Panc1 (cell line): ENCODE results near the gene ATP6V1C2. TPM values are rescaled to one million over a fixed set of nuclear protein-coding genes. Genes with fewer than 3 reads are reported as not detected.

Experiments
- ATAC-seq: fragments of 200-7000 bp; cut with Tn5 transposase; 2 replicates; pipeline ENCODE4 v1.9.1; 2020; ENCODE audit warnings: mild to moderate bottlenecking, moderate library complexity
- BruUV-seq: library from RNA; stranded (reverse); fragments of 400-500 nt; replicated peaks from 2 replicates; lab custom pipeline; 2021; lab: Mats Ljungman, UMichigan
- CTCF ChIA-PET: fragments of 300-600 bp; sonication (Branson Sonifier 250); formaldehyde crosslinking; loops from one replicate; lab custom pipeline; 2022; ENCODE audit warnings: antibody characterized with exemption; lab: Charles Lee
- POLR2A ChIA-PET: fragments of 300-600 bp; sonication (Branson Sonifier 250); formaldehyde crosslinking; loops from one replicate; lab custom pipeline; 2022; ENCODE audit warnings: antibody characterized with exemption; lab: Charles Lee
- DNase-seq: peaks from one replicate; pipeline ENCODE4 v3.0.0-alpha.2; 2010; ENCODE audit warnings: low read depth, low spot score
- H3K27ac ChIP-seq: 2 replicates; pipeline ENCODE4 v1.5.1; 2011; ENCODE audit warnings: mild to moderate bottlenecking, low read length, inconsistent platforms
- H3K27me3 ChIP-seq: fragments of 200-500 bp; sonication (Bioruptor generic); 2 replicates; pipeline ENCODE4 v1.6.0; 2014; ENCODE audit warnings: low read length, inconsistent platforms; ENCODE audit not compliant: control insufficient read depth, insufficient read depth
- H3K36me3 ChIP-seq: fragments of 200-500 bp; sonication (Bioruptor generic); 2 replicates; pipeline ENCODE4 v1.5.1; 2014; ENCODE audit warnings: inconsistent platforms, mild to moderate bottlenecking, low read length, moderate library complexity; ENCODE audit not compliant: control insufficient read depth, insufficient read depth
- H3K4me1 ChIP-seq: 2 replicates; pipeline ENCODE4 v1.5.1; 2011; ENCODE audit warnings: inconsistent platforms, mild to moderate bottlenecking, low read length, moderate library complexity; ENCODE audit not compliant: control insufficient read depth, insufficient read depth
- H3K4me3 ChIP-seq, 2 experiments: 2 replicates each; pipeline ENCODE4 v1.5.1; 2011 to 2012; ENCODE audit warnings: low read depth in 2 of 2, low read length in 2 of 2, mild to moderate bottlenecking in 2 of 2, inconsistent platforms in 1 of 2, moderate library complexity in 1 of 2
- H3K9me3 ChIP-seq: fragments of 200-500 bp; sonication (Bioruptor generic); 2 replicates; pipeline ENCODE4 v1.5.1; 2014; ENCODE audit warnings: low read depth, mild to moderate bottlenecking, inconsistent platforms, low read length, moderate library complexity; ENCODE audit not compliant: control insufficient read depth, insufficient read depth
- CTCF ChIP-seq: fragments of 450-650 bp; IDR thresholded peaks from 2 replicates; pipeline ENCODE4 v1.5.1; 2017; ENCODE audit warnings: mild to moderate bottlenecking
- POLR2AphosphoS5 ChIP-seq: IDR thresholded peaks from 2 replicates; pipeline ENCODE4 v1.6.1; 2012; ENCODE audit warnings: mild to moderate bottlenecking, low read depth, low read length, moderate library complexity
- REST ChIP-seq, 2 experiments: IDR thresholded peaks; 2 replicates each; pipeline ENCODE4 v1.6.1; 2011 to 2012; ENCODE audit warnings: low read depth in 2 of 2, control low read depth in 1 of 2, low read length in 1 of 2, mild to moderate bottlenecking in 1 of 2, moderate library complexity in 1 of 2; ENCODE audit not compliant: insufficient read depth in 1 of 2
- SIN3A ChIP-seq: IDR thresholded peaks from 2 replicates; pipeline ENCODE4 v1.6.1; 2012; ENCODE audit warnings: low read depth, mild to moderate bottlenecking, low read length, moderate library complexity, borderline replicate concordance; ENCODE audit not compliant: insufficient read depth
- TCF7L2 ChIP-seq: IDR thresholded peaks from 2 replicates; pipeline ENCODE4 v1.6.1; 2011; ENCODE audit warnings: mild to moderate bottlenecking, low read depth, low read length, inconsistent platforms
- in situ Hi-C: cut with HindIII; loops from 2 replicates; pipeline ENCODE4 v1.10.0; 2016; ENCODE audit warnings: low sequenced_read_pairs, low pct_unique_long_range_greater_than_20kb
- intact Hi-C: fragments of 100-400 bp; cut with micrococcal nuclease; formaldehyde crosslinking; loops from one replicate; pipeline ENCODE4 v1.10.0; 2022; ENCODE audit not compliant: unreplicated experiment
- total RNA-seq: library from RNA; stranded (reverse); gene quantifications from one replicate; pipeline ENCODE4 v1.2.1, GENCODE V29; 2021; ENCODE audit not compliant: unreplicated experiment

ATP6V1C2 gene
- total RNA-seq, 1 experiment from 2014 or later: 0.54 TPM

GRCh38 chr2:10806543-10806942, 85.1 kb downstream of the ATP6V1C2 start:
- Histone ChIP-seq H3K36me3 (peaks cover 8% of the 10 kb centered on the region), H3K4me3 (no peak overlapping the region), H3K9me3 (no peaks in the 10 kb centered on the region), H3K4me1 (peaks cover 13% of the 10 kb centered on the region), H3K27me3 (no peaks in the 10 kb centered on the region), H3K27ac (no peak overlapping the region)
- ATAC-seq: no peak
- no peak for DNase-seq
- no TSS peak for BruUV-seq
- ChIA-PET POLR2A (no interaction called here), CTCF (interaction anchor here (0.7 kb wide), 1 partner anchor 86 kb away, joined by 5 read pairs; no protein-coding TSS in a partner anchor)
- intact Hi-C loops: no loop called here
- TF ChIP-seq REST (IDR thresholded peaks at IDR 0.05; ENCODE audit: insufficient read depth in 1 of 2, low read depth in 2 of 2, low read length in 1 of 2): no peak
- TF ChIP-seq CTCF: no peak
- in situ Hi-C loops: no loop called here

GRCh38 chr2:10810202-10811161, 89.1 kb downstream of the ATP6V1C2 start:
- in situ Hi-C loops (no loop called here), intact Hi-C loops (no loop called here)
- Histone ChIP-seq H3K4me3 (peak overlapping the region; percentile 60 to 88), H3K27ac (peak overlapping the region; percentile 89), H3K36me3 (peaks cover 5% of the 10 kb centered on the region), H3K9me3 (no peaks in the 10 kb centered on the region), H3K4me1 (peaks cover 20% of the 10 kb centered on the region), H3K27me3 (no peaks in the 10 kb centered on the region)
- no peak for TF ChIP-seq POLR2AphosphoS5
- TSS peak; percentile 71 for BruUV-seq
- no peak for DNase-seq
- CTCF ChIA-PET: no interaction called here
- ATAC-seq: no peak
- POLR2A ChIA-PET: no interaction called here

GRCh38 chr2:10811517-10811916, 90.1 kb downstream of the ATP6V1C2 start:
- Histone ChIP-seq H3K4me1 (peaks cover 20% of the 10 kb centered on the region), H3K27ac (peak overlapping the region; percentile 89), H3K36me3 (peaks cover 5% of the 10 kb centered on the region), H3K4me3 (peak overlapping the region; percentile 60 to 88), H3K27me3 (no peaks in the 10 kb centered on the region), H3K9me3 (no peaks in the 10 kb centered on the region)
- DNase-seq: no peak
- ChIA-PET POLR2A (no interaction called here), CTCF (no interaction called here)
- no TSS peak for BruUV-seq
- no peak for ATAC-seq
- in situ Hi-C loops (no loop called here), intact Hi-C loops (no loop called here)
- TF ChIP-seq POLR2AphosphoS5 (no peak), REST (IDR thresholded peaks at IDR 0.05; ENCODE audit: insufficient read depth in 1 of 2, low read depth in 2 of 2, low read length in 1 of 2) (no peak), TCF7L2 (no peak), CTCF (no peak), SIN3A (no peak)
